ENCODE measurements around the gene HPGD. TPM values are rescaled to one million over a fixed set of nuclear protein-coding genes. Genes with fewer than 3 reads are reported as not detected.

HPGD gene
- 100 to 1,000 TPM in 2 of 6 donors, 10 to 100 TPM in 4; 39.8 to 181 (median 72.5) TPM for total RNA-seq

DNA sequence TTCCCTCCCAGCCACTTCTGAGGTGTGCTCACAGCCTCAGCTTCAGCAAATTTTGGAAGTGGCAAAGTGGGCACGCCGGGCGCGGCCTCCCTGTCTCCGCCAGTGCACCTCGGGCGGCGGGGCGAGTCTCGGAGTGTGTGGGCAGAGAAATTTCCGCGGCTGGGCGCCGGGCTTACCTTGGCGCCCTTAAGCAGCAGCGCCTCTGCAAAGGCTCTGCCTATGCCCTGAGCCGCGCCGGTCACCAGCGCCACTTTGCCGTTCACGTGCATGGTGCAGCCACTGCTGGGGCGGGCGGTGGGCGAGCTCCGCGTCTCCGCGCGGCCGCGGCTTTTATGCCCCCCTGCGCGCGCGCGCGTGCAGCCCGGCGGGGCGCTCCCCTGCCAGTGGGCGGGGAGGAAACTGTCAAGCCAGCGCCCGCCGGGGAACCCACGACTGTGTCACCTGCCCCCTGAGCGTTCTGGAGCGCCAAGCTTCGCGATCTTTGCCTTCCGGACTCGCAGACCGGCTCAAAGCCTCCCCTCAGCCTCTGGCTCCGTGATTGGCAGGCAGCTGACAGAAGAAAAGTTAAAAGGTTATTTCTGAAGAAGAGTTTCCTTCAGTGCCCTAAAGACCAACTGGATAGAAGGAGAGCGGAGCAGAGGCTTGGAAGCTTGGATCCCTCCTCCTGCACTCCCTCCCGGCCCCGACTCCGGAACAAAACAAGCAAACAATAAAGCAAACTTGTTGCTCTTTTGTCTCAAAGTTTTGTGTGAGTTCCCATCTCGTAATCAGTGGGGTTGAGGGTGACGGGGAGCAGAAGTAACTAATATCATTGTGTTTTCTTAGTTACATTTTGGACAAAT, at the start of gene HPGD:
Gene HPGD (minus strand): TSS at position 306 of the 842 bp plus-strand sequence. CDS start 37 bp downstream, at position 269.
- TF ChIP-seq, protein P1, sequence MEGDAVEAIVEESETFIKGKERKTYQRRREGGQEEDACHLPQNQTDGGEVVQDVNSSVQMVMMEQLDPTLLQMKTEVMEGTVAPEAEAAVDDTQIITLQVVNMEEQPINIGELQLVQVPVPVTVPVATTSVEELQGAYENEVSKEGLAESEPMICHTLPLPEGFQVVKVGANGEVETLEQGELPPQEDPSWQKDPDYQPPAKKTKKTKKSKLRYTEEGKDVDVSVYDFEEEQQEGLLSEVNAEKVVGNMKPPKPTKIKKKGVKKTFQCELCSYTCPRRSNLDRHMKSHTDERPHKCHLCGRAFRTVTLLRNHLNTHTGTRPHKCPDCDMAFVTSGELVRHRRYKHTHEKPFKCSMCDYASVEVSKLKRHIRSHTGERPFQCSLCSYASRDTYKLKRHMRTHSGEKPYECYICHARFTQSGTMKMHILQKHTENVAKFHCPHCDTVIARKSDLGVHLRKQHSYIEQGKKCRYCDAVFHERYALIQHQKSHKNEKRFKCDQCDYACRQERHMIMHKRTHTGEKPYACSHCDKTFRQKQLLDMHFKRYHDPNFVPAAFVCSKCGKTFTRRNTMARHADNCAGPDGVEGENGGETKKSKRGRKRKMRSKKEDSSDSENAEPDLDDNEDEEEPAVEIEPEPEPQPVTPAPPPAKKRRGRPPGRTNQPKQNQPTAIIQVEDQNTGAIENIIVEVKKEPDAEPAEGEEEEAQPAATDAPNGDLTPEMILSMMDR (IDR thresholded peaks at IDR 0.05), result no peak
- TF ChIP-seq EP300 (IDR thresholded peaks at IDR 0.05) (no peak), POLR2AphosphoS5 (IDR thresholded peaks at IDR 0.05) (peak in 1 of 2 donors; percentile 63), POLR2A (IDR thresholded peaks at IDR 0.05) (peak in 2 of 4 donors; percentile 74 to 86)

DNA sequence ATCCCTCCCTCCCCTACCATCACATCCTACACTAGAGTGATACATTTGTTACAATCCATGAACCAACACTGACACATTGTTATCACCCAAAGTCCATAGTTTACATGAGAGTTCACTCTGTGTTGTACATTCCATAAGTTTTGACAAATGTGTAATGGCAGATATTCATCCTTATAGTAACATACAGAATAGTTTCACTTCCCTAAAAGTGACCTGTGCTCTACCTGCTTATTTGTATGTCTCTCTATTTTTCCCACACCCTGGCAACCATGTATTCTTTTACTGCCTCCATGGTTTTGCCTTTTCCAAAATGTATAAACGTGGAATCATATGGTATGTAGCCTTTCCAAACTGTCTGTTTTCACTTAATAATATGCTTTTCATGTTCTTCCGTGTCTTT, 42.2 kb upstream of the HPGD start:
- ATAC-seq (ENCODE audit: low FRiP score in 2 of 2) (no peak), DNase-seq (no peak)
- H3K36me3 ChIP-seq, result no peaks in the 10 kb centered on the region
- no peak overlapping the region for H3K4me3 ChIP-seq
- H3K4me1 ChIP-seq, result peaks cover 0 to 4% (median 2%) of the 10 kb centered on the region in 4 donors
- no peak for TF ChIP-seq POLR2A (IDR thresholded peaks at IDR 0.05)
- TF ChIP-seq POLR2AphosphoS5 (IDR thresholded peaks at IDR 0.05), result no peak
- TF ChIP-seq EP300 (IDR thresholded peaks at IDR 0.05), result no peak
- TF ChIP-seq, protein P1 (IDR thresholded peaks at IDR 0.05), result no peak
- no peaks in the 10 kb centered on the region for H3K9me3 ChIP-seq
- H3K27ac ChIP-seq, result no peak overlapping the region
- 40 to 43% methylated on average over 2 of the region's 2 CpGs for WGBS, 2 donors
- no peaks in the 10 kb centered on the region for H3K27me3 ChIP-seq

More for the DNA sequence above, at the start of gene HPGD:
- Histone ChIP-seq H3K4me1 (peaks cover 0 to 8% (median 2%) of the 10 kb centered on the region in 4 donors), H3K27ac (peak within 1 kb of the TSS; percentile 78 to 89 (median 84)), H3K27me3 (no peaks in the 10 kb centered on the region), H3K36me3 (no peaks in the 10 kb centered on the region), H3K4me3 (peak within 1 kb of the TSS; percentile 26 to 74 (median 64)), H3K9me3 (no peaks in the 10 kb centered on the region)
- peak; percentile 79 to 94 for DNase-seq
- WGBS, 2 donors, result 0% methylated on average over 7 to 14 of the region's 60 CpGs
- ATAC-seq (ENCODE audit: low FRiP score in 2 of 2), result peak; percentile 86 to 88

DNA sequence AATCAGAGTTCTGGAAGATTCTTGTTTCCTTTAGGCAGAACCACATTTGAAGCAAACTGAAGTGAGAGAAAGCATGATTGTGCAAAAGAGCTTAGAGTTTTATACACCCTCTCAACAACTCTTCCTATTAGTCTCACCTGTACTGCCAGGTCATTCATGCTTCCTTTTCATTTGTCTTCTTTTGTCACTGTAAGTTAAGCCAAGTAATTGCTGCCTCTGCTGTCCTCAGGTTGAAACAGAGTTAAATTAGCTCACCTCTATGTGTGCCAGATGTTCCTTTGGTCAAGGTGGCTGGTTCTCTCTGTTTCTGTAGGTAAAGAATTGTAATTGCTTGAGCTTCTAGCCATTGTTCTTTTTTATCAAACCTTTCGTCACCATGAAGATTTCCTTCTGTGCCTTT, 41.1 kb upstream of the HPGD start:
- no peak for ATAC-seq (ENCODE audit: low FRiP score in 2 of 2)
- DNase-seq, result no peak
- 82 to 90% methylated on average over 1 of the region's 1 CpG for WGBS, 2 donors
- Histone ChIP-seq H3K27ac (no peak overlapping the region), H3K27me3 (no peaks in the 10 kb centered on the region), H3K9me3 (no peaks in the 10 kb centered on the region), H3K36me3 (no peaks in the 10 kb centered on the region), H3K4me1 (peaks cover 0 to 4% (median 2%) of the 10 kb centered on the region in 4 donors), H3K4me3 (no peak overlapping the region)
- TF ChIP-seq POLR2AphosphoS5 (IDR thresholded peaks at IDR 0.05) (no peak), EP300 (IDR thresholded peaks at IDR 0.05) (no peak), POLR2A (IDR thresholded peaks at IDR 0.05) (no peak)
- TF ChIP-seq, protein P1 (IDR thresholded peaks at IDR 0.05), result no peak

DNA sequence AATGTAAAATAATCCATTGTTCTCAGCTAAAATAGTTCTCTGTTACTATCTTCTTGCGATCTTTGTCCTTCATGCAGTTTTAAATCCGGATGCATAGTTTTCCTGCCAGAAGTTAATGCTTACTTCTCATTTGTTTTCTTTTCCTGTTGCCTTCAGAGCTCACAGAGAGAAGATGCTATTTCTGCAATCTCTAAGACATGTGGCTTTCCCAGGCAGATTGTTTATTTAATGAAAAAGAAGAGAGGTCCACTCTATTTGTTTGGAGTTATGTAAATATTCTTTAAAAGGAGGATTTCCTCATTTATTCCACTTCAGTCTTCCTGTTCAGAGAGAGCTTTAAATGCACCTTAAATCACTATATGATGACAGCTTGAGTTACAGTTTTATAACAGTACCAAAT, 39.3 kb upstream of the HPGD start:
- H3K4me1 ChIP-seq, result peaks cover 0 to 4% (median 2%) of the 10 kb centered on the region in 4 donors
- H3K9me3 ChIP-seq, result no peaks in the 10 kb centered on the region
- ATAC-seq (ENCODE audit: low FRiP score in 2 of 2), result no peak
- H3K36me3 ChIP-seq, result no peaks in the 10 kb centered on the region
- H3K27me3 ChIP-seq, result no peaks in the 10 kb centered on the region
- no peak overlapping the region for H3K27ac ChIP-seq
- no peak overlapping the region for H3K4me3 ChIP-seq
- 19 to 30% methylated on average over 2 of the region's 2 CpGs for WGBS, 2 donors
- no peak for DNase-seq
- TF ChIP-seq POLR2A (IDR thresholded peaks at IDR 0.05), result no peak
- no peak for TF ChIP-seq POLR2AphosphoS5 (IDR thresholded peaks at IDR 0.05)
- TF ChIP-seq EP300 (IDR thresholded peaks at IDR 0.05), result no peak
- TF ChIP-seq, protein P1 (IDR thresholded peaks at IDR 0.05), result no peak
